IPS-15b (cell line): ENCODE measurements around the gene GDF7.
A peak's percentile ranks its signal among the peaks of the same experiment; 100 is the strongest.

Source experiments
- H3K27me3 ChIP-seq: one replicate; pipeline ENCODE4 v1.6.1; 2013; ENCODE audit warnings: low read length; ENCODE audit not compliant: control insufficient read depth, insufficient read depth
- H3K36me3 ChIP-seq: one replicate; pipeline ENCODE4 v1.6.1; 2013; ENCODE audit warnings: low read length; ENCODE audit not compliant: control insufficient read depth, insufficient read depth
- H3K4me1 ChIP-seq: one replicate; pipeline ENCODE4 v1.6.1; 2013; ENCODE audit warnings: mild to moderate bottlenecking, low read length; ENCODE audit not compliant: control insufficient read depth, insufficient read depth
- H3K4me3 ChIP-seq: one replicate; pipeline ENCODE4 v1.5.1; 2013; ENCODE audit warnings: low read depth, low read length
- H3K9ac ChIP-seq: one replicate; pipeline ENCODE4 v1.6.1; 2013; ENCODE audit warnings: low read depth, mild to moderate bottlenecking, low read length
- H3K9me3 ChIP-seq: one replicate; pipeline ENCODE4 v1.6.1; 2013; ENCODE audit warnings: mild to moderate bottlenecking, low read length; ENCODE audit not compliant: control insufficient read depth, insufficient read depth

GDF7 gene

DNA sequence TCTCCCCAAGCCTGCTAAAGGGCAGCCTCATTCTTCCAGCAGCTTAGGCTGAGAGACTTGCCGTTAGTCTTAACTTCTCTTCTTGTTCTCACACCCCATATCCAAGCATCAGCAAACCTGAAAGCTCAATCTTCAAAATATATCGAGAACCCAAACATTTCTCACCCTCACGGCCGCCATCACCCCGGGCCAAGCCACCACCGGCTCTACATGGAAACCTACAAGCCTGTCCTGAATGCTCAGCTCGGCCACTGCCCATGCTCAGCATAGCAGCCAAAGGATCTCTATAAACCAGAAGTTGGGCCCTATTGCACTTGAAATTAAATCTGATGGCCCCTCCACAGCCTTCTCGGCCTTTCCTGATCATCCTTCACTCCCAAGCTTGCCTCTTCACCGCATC, 18.1 kb upstream of the GDF7 start:
- H3K36me3 ChIP-seq = peaks cover 5% of the 10 kb centered on the region

DNA sequence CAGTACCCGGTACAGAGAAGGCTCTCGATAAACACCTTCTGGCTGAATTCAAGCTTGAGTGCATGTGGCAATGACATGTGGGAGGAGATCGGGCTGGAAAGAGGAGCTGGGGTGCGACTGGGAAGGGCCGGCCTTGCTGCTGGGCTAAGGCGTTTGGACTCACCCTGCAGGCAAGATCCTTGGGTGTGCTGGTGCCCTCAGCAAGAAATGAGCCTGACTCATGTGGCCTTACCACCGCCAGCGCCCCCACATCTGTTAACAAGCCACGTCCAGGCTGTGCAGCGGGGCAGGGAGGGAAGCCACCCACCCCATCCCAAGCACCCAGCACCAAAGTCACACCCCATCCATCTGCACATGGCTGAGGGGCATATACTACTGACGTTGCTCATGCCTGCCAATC, 17.4 kb upstream of the GDF7 start:
- peaks cover 17% of the 10 kb centered on the region for H3K27me3 ChIP-seq
- peaks cover 6% of the 10 kb centered on the region for H3K4me1 ChIP-seq
- no peaks in the 10 kb centered on the region for H3K9me3 ChIP-seq
- peaks cover 5% of the 10 kb centered on the region for H3K36me3 ChIP-seq
- H3K4me3 ChIP-seq = no peak overlapping the region
- H3K9ac ChIP-seq = no peak overlapping the region

More for the DNA sequence above, 18.1 kb upstream of the GDF7 start:
- Histone ChIP-seq H3K27me3 (peaks cover 15% of the 10 kb centered on the region), H3K9ac (no peak overlapping the region), H3K4me1 (peaks cover 6% of the 10 kb centered on the region), H3K9me3 (no peaks in the 10 kb centered on the region), H3K4me3 (no peak overlapping the region)

DNA sequence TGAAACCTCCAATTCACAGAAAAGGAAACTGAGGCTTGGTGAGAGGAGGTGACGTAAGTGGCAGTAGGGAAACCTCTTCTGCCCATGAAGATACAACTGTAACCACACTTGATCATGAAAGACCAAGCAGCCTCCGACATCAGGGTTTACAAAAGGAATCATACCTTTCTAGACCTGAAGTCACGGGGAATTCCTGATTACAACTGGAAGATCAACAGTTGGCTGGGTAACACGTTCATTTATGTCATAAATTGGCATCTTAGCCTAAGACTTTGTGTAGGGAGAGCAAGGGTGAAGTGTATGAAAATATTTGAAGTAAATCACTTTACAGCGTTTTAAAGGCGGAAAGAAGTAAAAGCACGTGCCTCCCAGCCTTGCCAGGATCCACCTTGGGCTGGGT, 17.0 kb upstream of the GDF7 start:
- H3K4me1 ChIP-seq = peaks cover 6% of the 10 kb centered on the region
- H3K36me3 ChIP-seq = peaks cover 4% of the 10 kb centered on the region
- peak overlapping the region; percentile 88 for H3K4me3 ChIP-seq
- no peak overlapping the region for H3K9ac ChIP-seq
- H3K27me3 ChIP-seq = peaks cover 18% of the 10 kb centered on the region
- H3K9me3 ChIP-seq = no peaks in the 10 kb centered on the region

DNA sequence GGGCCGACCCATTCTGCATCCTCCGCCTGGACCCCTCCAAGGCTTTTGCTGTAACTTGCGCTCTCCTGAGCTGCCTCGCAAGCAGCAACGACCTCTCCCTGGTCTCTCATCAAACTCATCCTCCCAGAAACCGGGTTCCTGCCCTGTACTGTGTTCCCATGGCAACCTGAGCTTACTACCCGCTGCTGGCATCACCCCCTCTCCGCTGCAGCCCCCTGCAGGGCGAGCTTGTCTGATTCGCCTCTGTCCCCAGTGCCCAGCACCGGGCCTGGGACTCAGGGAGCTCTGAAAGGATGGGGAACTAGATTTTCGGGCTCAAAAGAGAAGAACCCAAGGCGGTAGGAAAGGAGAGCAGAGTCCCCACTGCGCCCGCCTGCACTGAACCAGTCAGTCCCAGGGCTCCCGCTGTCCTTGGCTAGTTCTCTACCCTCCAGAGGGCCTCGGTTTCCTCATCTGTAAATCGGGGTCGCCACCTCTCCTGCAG, 16.5 kb upstream of the GDF7 start:
- Histone ChIP-seq H3K4me3 (peak overlapping the region; percentile 88), H3K9me3 (no peaks in the 10 kb centered on the region)

DNA sequence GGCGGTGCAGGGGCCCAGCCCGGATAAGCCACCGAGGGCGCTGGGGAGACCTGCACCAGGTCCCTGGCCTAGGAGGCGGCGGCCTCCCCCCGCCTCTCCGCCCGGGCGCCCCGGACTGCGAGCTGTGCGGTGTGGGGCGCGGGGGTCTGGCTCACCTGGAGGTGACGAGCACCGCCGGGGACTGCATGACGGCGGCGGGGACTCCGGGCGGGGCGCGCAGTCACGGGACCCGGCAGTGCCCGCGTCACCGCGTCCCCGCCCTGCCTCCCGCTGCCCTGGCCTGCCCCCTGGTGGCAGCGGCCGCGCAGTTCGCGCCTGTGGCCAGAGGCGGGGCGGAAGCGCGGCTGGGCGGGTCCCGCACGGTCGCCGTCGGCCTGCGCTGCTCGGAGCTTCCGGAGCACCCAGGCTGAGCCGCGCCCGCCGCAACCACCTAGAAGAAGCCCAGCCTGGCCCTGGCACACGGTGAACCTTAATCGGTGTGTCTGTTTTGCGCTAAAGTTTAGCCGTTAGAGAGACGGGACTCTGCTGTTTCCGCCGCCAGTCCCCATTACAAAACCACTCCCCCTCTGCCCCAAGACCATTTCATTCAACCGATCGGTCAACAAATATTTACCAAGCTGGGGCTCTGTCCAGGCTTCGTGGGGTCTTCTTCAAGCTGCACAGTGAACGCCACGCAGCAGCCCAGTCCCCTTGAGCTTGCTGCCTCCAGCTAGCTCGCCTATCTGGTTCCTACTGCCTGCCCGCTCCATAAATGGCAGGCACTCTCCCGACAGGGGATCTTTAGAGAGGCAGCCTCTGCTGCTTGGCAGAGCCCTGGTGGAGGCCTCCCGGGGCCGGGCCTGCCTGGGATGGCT, 15.8 kb upstream of the GDF7 start, which contains the start of gene HS1BP3:
Gene HS1BP3 (minus strand): TSS at position 222 of the 854 bp plus-strand sequence. CDS start 35 bp downstream, at position 187.
- Histone ChIP-seq H3K9me3 (no peaks in the 10 kb centered on the region), H3K4me3 (peak within 1 kb of the TSS; percentile 88), H3K4me1 (peaks cover 6% of the 10 kb centered on the region), H3K9ac (peak within 1 kb of the TSS; percentile 83), H3K36me3 (no peaks in the 10 kb centered on the region), H3K27me3 (peaks cover 18% of the 10 kb centered on the region)

More for the DNA sequence above, 16.5 kb upstream of the GDF7 start:
- H3K4me1 ChIP-seq = peaks cover 6% of the 10 kb centered on the region
- H3K9ac ChIP-seq = peak overlapping the region; percentile 83
- no peaks in the 10 kb centered on the region for H3K36me3 ChIP-seq
- H3K27me3 ChIP-seq = peaks cover 18% of the 10 kb centered on the region

DNA sequence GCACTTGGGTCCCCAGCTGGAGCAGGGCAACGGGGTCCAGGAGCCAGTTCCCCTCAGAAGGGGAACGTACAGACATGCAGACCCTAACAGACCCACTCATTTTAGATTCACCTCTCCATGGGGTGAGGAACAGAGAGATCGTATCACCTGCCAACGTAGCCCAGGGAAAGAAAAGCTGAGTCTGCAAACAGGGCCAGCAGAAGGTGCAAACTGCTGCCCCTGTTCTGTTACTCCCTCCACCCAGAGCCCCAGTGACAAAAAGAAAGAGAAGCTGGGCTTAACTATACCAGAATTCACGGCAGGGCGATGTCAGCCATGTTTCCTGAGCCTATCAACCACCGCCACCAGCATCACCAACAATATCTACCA, 15.2 kb upstream of the GDF7 start:
- Histone ChIP-seq H3K4me3 (peak overlapping the region; percentile 88), H3K36me3 (no peaks in the 10 kb centered on the region), H3K27me3 (peaks cover 18% of the 10 kb centered on the region), H3K4me1 (peaks cover 6% of the 10 kb centered on the region), H3K9me3 (no peaks in the 10 kb centered on the region), H3K9ac (peak overlapping the region; percentile 82)

DNA sequence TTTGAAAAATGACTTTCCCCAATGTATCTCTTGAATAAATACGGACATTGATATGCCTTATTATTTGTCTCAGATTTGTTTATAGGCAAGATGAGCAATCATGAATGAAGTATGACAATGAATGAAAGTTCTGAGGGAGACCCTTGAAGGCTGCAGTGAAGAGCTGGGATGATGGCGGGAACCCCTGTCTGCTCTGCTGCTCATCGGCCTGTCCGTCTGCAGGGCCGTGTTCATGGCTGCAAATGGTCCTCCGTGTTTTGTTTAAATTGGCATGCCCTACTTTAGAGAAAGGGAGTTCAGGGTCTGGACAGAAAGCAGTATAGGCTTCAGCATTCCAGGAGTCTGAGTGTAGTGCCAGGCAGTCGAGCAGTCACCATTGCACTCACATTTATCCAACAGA, 14.8 kb upstream of the GDF7 start:
- H3K4me3 ChIP-seq = no peak overlapping the region
- H3K4me1 ChIP-seq = peaks cover 6% of the 10 kb centered on the region
- H3K36me3 ChIP-seq = no peaks in the 10 kb centered on the region
- H3K27me3 ChIP-seq = peaks cover 18% of the 10 kb centered on the region
- no peaks in the 10 kb centered on the region for H3K9me3 ChIP-seq
- no peak overlapping the region for H3K9ac ChIP-seq

DNA sequence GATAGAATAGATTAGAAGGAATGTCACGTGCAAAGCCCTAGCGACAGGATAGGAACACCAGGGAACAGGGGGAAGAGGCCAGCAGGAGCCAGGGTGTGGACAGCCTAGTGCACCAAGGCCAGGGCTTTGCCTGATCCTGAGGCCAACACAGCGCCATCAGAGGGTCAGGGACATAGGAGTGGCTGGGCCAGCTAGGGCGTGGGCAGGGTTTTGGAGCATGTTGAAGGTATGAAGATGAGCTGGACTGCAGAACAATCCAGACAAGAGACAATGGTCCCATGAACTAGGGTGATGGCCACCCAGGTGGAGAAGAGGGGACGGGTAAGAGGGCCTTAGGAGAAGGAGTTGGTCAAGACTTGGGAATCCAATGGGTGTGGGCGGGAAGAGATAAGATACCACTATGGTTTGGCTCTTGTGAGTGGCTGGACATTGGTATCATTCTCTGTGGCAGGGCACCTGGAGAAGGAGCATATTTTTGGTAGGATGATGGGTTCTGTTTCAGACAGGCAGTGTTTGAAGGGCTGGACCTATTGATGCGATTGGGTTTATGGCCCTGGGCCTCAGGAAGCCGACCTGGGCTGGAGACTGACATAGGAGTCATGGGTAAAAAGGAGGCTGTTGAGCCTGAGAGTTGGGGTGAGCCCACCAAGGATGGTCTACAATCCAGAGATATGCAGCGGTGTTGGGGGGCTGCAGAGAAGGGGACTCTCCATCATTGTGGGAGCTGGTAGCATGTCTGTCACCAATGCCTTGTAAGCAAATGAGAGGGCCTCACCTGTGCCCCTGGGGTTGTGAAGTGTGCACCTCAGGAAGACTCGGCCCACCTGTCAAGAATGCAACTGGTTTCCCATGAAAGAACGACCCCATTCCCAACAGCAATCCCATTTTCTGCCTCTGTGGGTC, 14.0 kb upstream of the GDF7 start:
- peaks cover 18% of the 10 kb centered on the region for H3K27me3 ChIP-seq
- H3K36me3 ChIP-seq = no peaks in the 10 kb centered on the region
- no peaks in the 10 kb centered on the region for H3K9me3 ChIP-seq
- no peak overlapping the region for H3K9ac ChIP-seq
- H3K4me1 ChIP-seq = peaks cover 6% of the 10 kb centered on the region
- H3K4me3 ChIP-seq = no peak overlapping the region

DNA sequence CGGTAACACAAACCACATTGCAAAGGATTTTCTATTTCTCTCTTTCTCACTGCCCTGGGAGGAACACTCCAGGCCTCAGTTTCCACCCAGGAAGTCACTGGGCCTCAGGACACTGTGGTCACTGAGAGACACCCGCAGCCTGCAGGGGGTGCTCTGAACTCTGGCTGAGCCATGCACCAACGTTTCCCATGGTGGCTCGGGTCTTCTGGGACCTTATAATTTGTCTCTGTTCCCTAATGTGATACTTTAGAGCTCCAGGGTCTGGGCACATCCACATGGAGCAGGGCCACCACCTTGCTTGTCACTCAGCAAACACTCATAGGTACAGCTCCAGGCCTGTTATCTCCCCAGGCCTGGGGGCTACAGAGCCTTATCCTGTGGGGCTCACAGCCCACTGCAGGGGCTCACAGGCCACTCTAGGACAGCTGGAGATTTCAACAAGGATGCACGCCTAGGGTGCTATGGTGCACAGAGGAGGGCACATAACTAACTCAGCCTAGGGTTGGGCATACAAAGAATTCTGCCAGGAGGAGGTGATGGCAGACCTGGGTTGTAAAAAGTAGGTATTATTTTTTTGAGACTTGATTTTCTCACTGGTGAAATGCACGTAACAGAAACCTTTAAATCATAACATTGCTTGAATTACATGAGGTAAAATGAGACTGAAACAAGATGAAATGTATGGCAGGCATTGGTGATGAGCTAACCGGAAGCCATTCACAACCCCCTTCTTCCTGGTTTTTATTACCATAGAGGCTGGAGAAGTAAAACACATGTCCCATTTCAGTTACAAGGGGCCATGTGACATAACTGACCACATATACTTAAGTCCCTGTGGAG, 13.0 kb upstream of the GDF7 start:
- Histone ChIP-seq H3K36me3 (no peaks in the 10 kb centered on the region), H3K9ac (no peak overlapping the region), H3K4me1 (peaks cover 6% of the 10 kb centered on the region), H3K27me3 (peaks cover 18% of the 10 kb centered on the region), H3K9me3 (no peaks in the 10 kb centered on the region), H3K4me3 (no peak overlapping the region)

DNA sequence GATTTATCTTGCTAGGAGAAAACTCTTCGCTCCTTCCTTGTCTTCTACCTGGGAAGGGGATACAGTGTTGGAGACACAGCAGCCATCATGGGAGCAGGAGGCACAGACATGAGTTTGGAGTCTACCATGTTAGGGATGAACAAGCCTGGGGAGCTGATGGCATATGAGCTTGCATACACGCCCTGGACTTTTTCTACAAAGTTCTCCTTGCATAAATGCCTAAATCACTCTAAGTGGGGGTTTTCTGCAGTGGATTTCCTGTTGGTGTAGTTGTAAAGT, 12.5 kb upstream of the GDF7 start:
- H3K36me3 ChIP-seq = no peaks in the 10 kb centered on the region
- H3K4me1 ChIP-seq = peaks cover 6% of the 10 kb centered on the region
- H3K4me3 ChIP-seq = no peak overlapping the region
- peaks cover 18% of the 10 kb centered on the region for H3K27me3 ChIP-seq
- H3K9me3 ChIP-seq = no peaks in the 10 kb centered on the region
- H3K9ac ChIP-seq = no peak overlapping the region

DNA sequence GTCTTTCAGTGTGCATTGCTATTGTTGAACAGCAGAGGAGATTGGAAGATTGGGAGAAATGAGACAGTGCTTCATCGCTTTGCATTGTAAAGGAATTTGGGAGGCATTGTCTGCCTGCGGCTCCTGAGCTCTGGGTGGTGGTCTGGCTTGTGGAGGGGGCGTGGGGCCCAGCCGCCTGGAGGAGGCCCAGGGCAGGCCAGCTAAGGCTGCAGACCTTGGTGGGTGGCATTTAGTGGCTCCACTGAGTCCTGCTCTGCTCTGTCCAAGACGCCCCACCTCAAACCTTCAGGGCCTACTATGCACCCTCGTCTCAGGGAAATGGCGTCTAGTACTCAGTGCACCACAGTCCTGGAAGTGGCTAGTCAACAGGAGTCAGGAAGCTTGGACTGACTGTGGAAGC, 10.4 kb upstream of the GDF7 start:
- Histone ChIP-seq H3K27me3 (peaks cover 13% of the 10 kb centered on the region), H3K4me1 (peaks cover 3% of the 10 kb centered on the region), H3K4me3 (no peak overlapping the region), H3K36me3 (no peaks in the 10 kb centered on the region), H3K9ac (no peak overlapping the region), H3K9me3 (no peaks in the 10 kb centered on the region)
